Skeletal muscle cell (primary cell): ENCODE results near the gene FAT2.

Experiments used
- DNase-seq: peaks from one replicate; pipeline ENCODE4 v3.0.0-alpha.2; 2010; ENCODE audit warnings: low read depth
- H3K4me3 ChIP-seq: 2 replicates; pipeline ENCODE4 v1.5.1; 2011; ENCODE audit warnings: low read depth, mild to moderate bottlenecking, control low read depth, low read length, moderate library complexity

The FAT2 gene

DNA sequence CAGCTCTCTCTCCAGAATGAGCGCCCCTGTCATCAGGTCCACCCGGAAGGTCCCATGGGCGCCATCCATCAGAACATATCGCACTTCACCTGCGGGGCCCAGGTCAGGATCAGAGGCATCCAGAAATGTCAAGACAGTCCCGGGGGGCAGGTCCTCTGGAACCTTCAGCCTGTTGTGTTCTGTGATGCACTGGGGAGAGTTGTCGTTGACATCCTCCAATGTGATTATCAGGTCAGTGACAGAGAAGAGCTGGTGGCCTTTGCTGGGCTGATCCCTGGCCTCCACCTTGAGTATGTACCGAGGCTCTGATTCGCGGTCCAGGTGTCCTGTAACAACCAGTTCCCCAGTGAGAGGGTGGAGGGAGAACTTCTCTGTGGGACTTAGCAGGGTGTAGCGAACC, 25.2 kb downstream of the FAT2 start:
- H3K4me3 ChIP-seq = no peak overlapping the region

DNA sequence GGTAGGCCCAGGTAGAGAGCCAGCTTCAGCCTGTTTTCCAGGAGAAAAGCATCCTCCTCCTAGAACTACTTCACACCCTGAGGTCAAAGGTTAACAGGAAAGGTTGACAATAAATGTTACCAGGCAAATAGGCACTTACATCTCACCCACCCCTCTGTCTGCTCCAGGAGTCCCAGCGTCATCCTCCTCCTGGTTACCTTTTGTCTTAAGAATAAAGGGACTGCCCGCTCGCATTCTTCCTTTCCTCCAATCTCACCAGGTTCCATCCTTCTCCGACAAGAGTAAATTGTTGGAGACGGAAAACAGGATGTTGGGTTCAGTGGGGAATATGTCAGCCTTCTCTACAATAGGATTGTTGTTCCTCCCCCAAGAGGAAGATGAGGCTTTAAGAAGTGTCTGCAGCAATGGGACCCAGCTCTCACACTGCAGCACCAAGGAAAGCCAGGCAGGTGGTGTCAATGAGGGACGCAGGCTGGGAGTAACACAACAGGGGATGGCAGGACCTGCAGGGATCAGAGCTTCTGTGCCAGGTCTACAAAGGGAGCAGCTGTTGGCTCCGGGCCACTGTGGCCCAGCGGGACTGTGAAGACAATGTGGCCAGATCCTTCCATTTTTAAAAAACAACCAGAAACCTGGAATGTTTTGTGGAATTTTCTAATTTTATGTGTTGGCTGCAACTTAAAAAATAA, 29.0 kb downstream of the FAT2 start:
- no peak overlapping the region for H3K4me3 ChIP-seq
- DNase-seq = no peak

More for the DNA sequence above, 25.2 kb downstream of the FAT2 start:
- no peak for DNase-seq

DNA sequence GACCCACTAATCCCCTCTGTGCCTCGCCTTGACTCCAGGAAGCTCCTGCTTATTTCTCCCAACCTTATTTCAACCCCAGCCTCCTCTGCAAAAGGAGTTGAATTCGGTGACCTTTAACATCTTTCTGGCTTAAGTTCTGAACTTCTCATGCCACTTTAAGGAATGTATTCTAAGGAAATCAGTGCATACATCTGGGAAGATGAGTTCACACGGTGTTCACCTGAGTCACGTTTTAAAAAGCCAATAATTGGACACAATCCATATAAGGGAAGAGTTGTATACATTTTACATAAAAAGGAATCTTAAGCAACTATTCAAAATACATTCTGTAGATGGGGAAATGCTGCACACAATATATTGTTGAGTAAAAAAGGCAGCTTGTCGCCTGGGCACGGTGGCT, 33.2 kb downstream of the FAT2 start:
- DNase-seq = no peak
- H3K4me3 ChIP-seq = no peak overlapping the region

DNA sequence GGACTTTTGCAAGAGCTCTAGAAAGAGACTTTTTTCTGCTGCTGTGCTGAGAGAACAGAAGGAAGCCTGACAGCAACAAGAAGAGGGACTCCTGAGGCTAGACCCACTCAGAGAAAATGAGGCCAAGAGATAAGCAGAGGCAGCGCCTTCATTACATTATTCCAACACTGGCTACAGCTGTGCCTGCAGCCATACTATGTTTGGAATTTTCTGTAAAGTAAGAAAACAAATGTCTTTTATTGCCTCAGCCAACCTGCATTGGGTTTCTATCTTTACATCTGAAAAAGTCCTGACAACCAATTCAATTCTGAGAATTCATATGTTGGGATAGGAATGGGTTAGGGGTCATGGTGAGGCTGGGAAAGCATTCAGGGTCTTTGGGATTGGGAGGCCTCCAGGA, 33.7 kb downstream of the FAT2 start:
- H3K4me3 ChIP-seq = no peak overlapping the region
- DNase-seq = no peak

- no peak for DNase-seq
- no peak overlapping the region for H3K4me3 ChIP-seq
Observed at GRCh38 chr5:151556806-151557205, 34.3 kb downstream of the FAT2 start.

DNA sequence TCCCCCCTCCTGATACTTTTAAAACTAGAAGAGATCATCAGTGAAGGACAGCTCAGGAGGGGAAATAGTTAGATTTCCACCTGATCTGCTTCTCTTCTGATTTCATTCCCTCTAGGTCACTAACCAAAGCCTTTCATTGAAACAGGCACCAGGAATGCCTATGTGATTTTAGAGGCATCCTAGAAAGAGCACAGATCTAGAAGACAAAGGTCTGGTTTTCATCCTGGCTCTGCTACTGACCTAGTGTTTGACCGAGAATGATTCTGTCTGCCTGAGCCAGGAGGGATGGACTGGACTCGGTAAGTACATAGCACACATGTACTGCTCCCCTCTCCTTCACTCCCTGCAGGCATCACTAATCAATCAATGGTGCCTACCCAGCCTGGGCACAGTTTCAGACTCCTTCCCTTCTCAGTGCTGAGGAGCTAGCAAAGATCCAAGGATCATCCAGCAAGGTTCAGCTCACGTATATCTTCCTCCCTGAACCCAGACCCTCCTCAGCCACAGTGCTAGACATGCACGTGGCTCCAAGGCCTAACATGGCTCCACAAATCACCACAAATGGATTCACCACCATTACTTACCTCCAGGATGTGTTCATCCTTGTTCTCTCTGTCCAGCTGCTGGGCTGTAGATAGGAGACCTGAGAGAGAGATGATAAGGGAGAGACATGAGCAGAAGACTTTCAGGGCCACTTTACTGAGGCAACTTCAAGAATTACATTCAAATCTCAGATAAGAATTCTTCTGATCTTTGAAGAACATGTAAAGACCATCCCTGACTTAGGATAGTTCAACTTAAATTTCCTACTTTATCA, 35.2 kb downstream of the FAT2 start:
- no peak for DNase-seq
- H3K4me3 ChIP-seq = no peak overlapping the region

DNA sequence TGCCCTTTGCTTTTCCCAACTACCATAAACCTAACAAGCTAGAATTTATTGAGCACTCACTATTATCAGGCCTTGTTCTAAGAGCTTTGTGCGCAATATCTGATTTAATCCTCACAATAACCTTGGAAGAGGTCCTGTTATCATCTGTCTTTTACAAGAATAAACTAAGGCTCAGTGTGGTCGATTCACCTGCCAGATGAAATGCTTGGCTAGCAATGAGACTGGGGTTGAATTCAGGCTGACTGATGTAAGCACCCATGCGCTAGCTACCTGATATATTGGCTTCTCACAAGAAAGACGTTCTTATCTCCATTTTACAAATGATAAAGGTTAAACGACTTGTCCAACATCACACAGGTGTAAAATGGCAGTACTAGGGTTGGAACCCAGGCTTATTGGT, 37.4 kb downstream of the FAT2 start:
- no peak overlapping the region for H3K4me3 ChIP-seq
- no peak for DNase-seq

DNA sequence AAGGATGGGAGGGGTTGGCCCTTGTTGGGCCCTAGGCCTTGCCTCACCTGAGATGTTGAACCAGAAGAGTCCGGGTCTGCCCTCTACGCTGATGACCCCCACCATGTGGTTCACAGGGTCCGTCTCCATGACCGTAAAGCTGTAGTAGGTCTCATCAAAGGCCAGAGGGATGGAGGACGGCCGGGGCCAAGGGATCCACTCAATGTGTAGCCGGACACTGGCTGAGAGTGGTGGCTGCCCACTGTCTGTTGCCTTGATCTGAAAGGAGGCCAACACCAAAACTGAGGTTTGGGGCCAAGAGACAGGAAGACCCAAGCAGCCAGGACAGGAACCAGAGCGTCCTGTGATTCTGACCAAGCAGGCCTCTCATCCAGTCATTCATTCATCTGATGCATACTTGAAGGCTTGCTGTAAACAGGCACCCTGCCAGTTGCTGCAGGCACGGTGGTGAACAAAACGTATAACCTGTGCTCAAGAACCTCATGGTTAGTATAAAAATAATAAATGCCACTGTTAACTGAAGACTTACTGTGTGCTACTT, 37.9 kb downstream of the FAT2 start:
- no peak for DNase-seq

GRCh38 chr5:151551985-151552384, 39.1 kb downstream of the FAT2 start:
- no peak overlapping the region for H3K4me3 ChIP-seq
- DNase-seq = no peak

More for the DNA sequence above, 37.9 kb downstream of the FAT2 start:
- no peak overlapping the region for H3K4me3 ChIP-seq

DNA sequence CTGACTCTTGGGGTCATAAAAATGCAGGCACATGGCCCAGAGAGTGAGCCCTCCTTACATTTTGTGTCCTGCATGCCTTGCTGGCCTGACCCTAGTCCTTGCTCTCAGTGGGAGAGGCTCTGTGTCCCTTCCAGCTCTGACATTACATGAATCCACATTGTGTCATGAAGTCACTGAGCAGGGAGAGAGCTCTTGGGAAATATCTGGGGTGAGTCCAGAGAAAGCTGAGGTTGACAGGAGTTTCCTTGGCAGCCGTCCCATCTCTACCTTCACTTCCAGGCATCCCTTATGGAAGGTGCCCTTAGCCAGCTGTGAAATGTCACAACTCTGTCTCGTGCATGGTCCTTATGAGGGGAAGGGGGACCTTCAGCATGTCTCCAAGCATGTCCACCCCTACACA, 41.0 kb downstream of the FAT2 start:
- no peak for DNase-seq

GRCh38 chr5:151549713-151550112, 41.4 kb downstream of the FAT2 start:
- no peak overlapping the region for H3K4me3 ChIP-seq
- DNase-seq = no peak

More for the DNA sequence above, 41.0 kb downstream of the FAT2 start:
- no peak overlapping the region for H3K4me3 ChIP-seq

DNA sequence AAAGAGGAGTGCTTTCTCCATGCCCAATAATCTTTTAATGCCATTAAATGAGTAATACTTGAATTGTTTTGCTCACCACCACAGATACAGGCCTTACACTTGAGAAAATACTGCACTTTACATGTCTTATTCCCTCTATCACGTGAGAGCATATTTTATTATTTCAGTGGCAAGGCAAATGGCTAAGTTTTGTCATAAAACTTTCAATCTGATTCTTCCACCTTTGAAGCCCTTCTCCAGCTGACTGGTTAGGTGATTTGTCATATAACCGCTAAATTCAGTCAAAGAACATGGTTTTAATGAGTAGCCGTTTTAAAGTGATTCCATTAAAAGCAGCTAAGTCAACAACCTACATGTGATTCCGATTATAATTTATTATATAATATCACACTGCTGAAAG, 43.8 kb downstream of the FAT2 start:
- no peak for DNase-seq
- H3K4me3 ChIP-seq = no peak overlapping the region

DNA sequence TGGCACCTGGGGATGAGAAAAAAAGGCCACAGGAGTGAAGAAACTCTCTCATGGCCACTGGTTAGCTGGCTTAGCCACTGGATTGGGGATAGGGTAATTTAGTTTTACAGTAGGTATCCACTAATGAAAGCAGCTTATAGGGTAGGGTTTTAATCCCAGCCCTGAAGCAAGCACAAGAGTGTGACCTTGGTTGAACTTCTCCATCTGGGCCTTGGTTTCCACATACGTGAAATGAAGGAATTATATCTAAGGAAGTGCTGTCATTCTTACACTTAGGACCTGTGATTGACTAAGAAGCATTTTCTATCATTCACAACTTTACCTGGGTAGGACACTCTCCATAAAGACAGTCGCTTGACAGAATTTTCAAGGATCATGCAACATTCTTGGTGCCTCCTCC, 49.6 kb downstream of the FAT2 start:
- no peak for DNase-seq
- no peak overlapping the region for H3K4me3 ChIP-seq
